Activated CD8-positive, alpha-beta memory T cell treated with anti-CD3 and anti-CD28 coated beads, Interleukin-2, amount 50 U/mL, for 24 hours (primary cell): ENCODE results near the gene FRMD3.

Experiments
- DNase-seq: peaks from one replicate; pipeline ENCODE4 v3.0.0-alpha.2; 2020; ENCODE audit errors: extremely low read depth

FRMD3 gene

DNA sequence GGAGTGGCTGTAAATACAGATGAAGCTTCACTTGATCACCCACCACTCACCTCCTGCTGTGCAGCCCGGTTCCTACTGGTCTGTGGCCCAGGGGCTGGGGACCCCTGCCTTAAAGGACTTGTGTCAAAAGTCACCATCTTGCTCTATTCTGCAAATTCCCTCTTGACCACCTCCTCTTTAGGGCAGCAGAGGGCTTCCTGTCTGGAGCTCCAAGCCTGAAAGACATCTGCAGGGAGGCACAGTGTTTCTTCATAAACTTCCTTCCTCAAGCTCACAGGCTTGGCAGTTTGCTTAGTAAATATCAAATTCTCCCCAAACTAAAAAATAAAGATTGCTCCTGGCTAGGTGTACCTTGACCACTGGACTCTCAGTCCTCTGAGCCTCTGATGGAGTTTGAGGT, 104.4 kb downstream of the FRMD3 start:
- DNase-seq = no peak

DNA sequence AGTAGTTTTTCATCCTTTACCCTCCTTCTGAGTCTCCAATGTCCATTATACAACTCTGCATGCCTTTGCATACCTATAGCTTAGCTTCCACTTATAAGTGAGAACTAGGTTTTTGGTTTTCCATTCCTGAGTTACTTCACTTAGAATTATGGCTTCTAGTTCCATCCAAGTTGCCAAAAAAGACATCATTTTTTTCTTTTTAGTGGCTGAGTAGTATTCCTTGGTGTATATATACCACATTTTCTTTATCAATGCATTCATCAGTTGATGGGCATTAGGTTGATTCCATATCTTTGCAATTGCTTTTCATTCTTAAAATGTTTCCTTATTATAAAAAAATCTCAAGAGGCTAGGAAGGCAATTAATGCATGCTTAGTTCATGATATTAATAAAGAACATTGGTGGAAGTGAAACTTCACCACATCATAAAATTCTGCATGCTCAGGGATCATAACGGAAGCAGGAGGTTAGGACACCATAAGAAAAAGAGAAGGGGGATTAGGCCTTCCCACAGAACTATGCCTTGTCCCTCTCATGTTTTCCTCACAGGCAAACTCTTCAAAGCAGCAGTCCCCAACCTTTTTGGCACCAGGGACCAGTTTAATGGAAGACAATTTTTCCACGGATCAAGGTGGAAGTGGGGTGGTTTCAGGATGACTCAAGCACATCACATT, 105.2 kb downstream of the FRMD3 start:
- no peak for DNase-seq

DNA sequence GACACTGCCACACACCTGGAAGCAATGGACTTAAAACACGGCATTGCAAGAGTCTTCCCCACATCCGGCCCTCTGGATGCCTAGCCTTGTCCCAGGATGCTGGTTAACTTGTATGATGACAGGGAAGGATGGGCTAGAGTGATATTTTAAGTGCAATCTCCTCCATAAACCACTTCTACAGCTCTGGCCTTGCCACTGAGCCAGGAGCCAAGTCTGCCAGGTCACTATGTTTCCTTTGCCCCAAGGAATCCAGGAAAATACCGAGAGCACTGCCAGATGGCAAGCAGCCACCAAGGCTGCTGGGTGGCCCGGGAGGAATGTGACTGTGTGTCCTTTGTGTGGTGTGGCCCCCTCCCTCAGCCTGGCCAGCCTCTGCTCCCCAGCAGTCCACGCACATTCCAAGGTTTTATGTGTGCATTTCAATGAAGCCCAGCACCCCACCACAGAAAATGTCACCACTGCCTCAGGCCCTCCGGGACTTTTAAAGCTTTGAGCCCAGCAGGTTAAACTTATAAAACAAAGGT, 106.0 kb downstream of the FRMD3 start:
- no peak for DNase-seq

DNA sequence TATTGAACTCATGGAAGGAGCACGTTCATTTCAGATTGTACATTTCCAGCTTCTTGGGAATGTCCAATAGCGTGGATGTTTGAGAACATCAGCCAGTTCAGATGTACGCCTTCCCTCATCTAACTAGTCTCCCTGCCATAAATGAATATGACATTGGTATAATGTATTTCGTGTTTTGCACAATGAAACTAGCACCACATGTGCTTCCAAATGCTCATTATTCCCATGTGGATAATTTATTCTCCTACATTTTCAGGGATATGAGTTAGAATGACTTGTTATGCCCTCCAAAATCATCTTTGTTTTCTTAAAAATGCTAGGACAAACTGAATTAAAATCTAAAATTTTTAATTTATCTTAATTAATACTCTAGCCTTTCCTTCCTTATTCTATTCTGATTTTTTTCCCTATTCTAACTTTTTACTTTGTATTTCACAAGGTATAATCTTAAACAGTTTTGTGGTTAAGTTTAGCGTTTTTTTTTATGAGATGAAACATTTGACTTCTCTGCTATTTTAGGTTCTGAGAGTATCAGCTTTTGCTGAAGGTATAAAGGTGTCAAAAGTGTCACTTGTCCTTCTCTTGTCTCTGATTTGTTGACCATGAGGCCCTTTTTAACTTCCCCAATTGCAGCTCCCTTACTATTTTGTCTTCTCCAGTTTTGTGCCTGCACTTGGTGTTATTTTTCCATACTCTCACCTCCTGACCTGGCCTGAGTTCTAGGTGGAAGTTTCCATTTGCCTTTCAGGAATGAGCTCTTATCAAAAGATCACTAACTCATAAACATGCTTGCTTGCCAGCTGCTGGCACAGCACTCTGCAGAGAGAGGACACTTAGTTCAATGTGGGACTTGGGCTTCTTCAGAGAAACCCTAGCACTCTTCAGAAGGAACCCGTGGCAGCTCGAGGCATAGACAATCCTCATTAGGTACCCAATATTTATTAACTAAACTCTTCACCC, 106.8 kb downstream of the FRMD3 start:
- no peak for DNase-seq

DNA sequence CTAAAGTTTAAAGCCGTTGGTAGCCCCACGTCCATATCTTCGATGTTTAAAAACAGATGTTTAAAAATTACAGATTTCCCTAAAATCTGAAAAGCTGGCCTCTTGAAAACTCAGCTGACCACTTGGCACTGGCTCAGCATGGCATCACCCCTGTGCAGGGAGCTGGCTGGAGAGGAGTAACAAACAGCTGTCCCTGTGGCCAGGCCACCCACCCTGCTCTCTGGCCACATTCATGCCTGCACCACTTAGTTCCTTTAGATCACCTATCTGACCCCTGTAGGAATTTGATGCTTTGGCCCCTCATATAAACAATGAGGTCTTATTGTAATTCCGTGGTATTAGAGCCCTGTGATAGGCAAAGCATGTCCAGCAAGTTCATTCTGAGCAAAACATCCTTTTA, 107.5 kb downstream of the FRMD3 start:
- no peak for DNase-seq

DNA sequence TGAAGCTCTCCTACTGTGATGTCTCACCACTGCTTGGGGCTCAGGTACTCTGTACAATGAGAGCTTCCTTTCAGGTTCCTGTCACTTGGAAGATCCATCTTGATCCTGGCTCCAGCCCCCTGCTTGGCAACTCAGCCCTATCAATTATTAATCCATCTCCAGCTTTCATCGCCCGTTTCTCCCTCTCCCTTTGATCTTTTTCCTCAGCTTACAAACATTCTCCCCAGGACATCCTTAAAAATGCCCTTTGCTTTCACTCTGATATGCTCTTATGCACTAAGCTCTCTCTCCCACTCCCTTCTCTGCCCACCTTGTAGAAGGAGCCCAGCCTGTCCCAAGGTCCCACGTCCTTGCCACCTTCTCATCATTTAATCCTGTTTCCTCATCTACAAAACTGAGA, 109.0 kb downstream of the FRMD3 start:
- DNase-seq = no peak

DNA sequence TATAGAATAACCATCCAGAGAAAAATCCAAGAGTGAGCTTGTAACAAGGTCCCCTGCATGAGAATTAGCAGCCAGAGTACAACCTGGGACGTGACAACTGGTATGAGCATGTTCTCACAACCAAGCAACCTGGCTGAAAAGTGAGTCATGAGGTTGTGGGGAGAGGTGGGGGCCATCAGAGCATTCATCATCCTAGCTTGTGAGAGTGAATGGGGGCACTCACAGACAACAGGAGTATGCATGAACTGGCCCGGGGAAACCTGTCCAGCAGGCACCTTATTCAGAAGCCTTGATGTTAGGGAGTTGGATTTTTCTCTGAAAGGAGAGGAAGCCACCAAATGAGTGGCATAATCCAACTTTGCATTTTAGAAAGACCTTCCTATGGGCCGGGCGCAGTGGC, 113.0 kb downstream of the FRMD3 start:
- DNase-seq = no peak

DNA sequence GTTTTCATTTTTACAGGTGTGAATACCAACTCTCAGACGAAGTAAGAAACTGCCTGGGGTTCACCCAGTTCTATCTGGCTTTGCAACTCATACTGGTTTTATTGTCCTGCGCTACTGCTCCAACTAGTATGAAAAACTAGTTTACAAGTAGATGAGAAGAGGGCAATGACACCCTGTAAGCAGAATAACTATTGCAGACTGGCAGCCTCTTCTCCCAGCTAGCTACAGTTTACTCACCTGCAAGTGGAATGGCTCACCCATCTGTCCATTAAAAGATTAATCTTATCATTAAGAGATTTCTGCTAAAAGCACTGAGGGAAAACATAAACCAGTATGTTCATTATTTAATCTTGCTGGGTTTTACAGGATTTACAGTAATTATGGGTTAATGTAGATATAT, 113.4 kb downstream of the FRMD3 start:
- no peak for DNase-seq

DNA sequence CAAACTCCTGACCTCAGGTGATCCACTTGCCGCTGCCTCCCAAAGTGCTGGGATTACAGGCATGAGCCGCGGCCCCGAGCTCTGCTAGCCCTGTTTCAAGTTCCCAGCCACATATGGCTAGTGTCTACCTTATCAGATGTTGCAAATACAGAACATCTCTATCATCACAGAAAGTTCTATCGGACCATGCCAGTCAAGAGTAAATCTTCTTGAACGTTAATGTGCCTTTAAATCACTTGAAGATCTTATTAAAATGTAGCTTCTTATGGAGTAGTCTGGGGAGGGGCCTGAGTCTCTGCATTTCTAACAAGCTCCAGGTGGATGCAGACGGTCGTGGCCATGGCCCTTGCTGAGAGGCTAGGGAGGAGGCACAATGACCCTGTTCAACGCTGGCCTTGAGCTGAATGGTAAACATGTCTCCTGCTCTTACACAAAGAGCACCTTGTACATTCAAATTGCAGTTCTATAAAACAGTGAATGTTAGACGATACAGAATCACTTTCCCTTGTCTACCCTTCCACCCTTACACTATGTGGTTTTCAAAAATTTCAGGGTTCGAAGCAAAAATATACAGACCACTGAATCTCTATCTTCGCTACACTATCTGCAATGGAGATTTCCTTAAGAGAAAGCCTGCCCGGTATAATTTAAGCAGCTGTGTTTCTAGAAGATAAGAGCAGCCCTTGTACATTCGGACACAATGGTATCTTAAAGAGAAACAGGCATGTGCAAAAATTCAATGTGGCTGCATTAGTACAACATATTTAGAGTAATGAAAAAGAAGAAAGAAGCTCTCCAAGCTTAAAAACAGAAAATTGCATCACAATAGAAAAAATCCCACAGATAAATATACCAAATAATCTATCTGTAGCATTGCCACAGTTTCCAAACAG, 114.1 kb downstream of the FRMD3 start:
- DNase-seq = no peak

DNA sequence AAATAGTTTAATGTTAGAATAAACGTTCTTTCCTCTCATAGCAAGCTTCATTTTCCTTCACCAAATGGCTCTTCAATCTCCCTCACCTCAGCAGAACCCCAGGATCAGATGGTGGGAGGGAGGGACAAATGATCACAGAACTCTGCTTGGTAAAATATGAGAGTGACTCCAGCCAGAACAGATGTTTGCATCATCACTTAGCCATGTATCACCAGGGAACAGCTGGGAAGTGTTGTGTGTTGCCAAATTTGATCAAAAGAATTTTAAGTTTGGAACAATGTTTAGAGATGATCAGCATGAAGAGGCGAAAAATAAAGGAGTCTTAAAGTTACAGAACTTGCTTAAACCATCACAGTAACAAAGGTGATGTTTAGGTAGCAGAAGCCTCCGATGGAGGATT, 115.7 kb downstream of the FRMD3 start:
- DNase-seq = no peak

DNA sequence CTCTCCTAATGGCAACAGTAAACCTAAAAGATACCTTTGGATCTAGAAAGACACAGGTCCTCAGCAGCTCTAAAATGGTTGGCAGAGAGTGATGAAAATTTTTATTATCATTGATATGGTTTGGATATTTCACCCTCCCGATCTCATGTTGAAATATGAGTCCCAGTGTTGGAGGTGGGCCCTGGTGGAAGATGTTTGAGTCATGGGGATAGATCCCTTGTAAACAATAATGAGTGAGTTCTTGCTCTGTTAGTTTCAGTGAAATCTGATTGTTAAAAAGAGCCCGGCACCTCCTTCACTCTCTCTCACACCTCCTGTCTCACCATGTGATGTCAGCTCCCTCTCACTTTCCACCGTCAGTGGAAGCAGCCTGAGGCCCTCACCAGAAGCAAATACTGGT, 117.7 kb downstream of the FRMD3 start:
- no peak for DNase-seq

DNA sequence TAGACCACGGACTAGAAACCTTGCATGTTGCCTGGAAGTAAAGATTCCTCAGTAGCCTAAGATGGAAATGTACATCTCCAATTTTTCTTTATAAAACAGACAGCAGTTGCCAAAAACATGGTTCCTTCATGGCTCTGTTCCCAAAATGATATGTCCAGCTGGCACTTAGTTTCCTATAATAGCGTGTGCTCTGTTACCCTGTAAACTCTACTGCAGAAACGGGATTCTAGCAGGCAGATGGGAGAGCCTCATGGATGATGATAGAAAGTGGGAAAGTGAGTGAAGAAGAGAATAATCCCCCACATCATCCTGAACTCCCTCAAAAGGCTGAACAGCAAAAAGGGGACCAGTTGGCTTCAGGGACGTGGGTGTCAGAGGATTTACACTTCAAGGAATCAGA, 118.2 kb downstream of the FRMD3 start:
- DNase-seq = no peak

DNA sequence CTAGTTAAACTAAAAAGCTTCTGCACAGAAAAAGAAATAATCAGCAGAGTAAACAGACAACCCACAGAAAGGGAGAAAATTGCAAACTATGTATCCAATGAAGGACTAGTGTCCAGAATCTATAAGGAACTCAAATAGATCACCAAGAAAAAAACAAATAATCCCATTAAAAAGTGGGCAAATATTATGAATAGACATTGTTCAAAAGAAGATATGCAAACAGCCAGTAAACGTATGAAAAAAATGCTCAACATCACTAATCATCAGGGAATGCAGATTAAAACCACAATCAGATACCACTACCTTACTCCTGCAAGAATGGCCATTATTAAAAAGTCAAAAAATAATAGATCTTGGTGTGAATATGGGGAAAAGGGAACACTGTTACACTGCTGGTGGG, 119.9 kb downstream of the FRMD3 start:
- no peak for DNase-seq

DNA sequence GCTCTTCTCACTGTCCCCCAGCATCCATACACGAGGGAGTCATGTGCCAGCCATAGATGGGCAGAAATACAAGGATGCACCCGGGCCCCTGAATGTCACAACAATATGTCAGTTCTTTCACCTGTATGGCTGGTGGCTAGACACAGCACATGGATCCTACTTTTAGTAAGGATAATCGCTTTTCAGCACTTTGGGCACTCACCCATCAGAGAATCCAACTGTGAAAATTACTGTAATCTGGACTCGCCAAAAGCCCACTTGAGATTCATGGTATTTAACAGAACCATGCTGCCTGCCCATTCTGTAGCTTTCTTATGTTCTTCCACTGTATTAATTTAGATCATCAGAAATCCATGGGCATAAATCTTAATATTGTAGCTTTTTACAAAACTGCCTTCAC, 124.8 kb downstream of the FRMD3 start:
- no peak for DNase-seq

DNA sequence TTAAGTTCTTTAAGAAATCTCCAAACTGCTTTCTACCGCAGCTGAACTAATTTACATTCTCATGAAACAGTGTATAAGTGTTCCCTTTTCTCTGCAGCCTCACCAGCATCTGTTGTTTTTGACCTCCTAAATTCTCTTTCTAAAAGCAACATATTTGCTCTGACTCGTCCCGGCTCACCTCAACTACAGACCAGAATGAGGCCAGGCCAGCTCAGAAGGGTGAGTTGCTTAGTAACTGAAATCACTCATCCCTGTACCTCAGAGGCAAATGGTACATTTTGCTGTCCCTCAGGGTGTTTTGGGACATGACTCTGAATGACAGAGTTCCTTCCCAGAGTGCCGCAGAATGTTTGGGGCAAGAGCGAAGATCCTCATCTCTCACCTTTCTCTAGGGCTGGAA, 127.5 kb downstream of the FRMD3 start:
- no peak for DNase-seq

DNA sequence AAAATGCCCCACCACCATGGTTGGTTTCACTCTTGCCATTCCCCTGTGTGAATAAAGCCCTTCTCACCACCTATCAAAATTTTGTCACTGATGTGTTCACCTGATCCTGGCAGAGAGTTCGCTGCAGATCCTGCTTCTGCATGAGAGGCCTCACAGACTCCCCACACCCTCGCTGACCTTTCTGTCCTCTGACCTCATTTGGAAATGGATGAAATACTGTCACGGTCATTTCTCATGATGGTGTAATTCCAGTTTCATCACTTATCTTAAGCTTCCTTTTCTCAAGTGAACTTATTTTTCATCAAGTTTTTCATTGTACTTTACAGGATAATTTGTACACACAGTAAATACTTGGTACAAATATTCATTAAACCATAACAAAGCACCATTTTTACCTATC, 131.3 kb downstream of the FRMD3 start:
- no peak for DNase-seq

DNA sequence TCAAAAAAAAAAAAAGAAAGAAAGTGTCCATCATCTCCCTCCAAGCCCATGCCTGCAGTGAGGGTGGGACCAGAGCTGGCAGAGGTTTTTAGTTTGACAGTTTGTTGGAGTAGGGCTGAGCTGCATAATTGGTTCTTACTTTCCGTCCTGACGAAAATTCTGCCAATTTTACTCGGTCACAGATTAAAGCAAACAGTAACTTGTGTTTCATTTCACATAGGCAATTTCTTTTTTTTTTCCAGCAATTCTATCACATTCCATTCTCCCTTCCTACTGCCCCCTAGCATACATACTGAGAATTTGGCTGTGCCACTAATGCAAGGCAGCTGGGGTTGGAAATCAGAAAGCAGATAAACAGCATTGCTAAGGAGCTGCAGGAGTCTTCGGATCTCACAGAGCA, 132.4 kb downstream of the FRMD3 start:
- no peak for DNase-seq

DNA sequence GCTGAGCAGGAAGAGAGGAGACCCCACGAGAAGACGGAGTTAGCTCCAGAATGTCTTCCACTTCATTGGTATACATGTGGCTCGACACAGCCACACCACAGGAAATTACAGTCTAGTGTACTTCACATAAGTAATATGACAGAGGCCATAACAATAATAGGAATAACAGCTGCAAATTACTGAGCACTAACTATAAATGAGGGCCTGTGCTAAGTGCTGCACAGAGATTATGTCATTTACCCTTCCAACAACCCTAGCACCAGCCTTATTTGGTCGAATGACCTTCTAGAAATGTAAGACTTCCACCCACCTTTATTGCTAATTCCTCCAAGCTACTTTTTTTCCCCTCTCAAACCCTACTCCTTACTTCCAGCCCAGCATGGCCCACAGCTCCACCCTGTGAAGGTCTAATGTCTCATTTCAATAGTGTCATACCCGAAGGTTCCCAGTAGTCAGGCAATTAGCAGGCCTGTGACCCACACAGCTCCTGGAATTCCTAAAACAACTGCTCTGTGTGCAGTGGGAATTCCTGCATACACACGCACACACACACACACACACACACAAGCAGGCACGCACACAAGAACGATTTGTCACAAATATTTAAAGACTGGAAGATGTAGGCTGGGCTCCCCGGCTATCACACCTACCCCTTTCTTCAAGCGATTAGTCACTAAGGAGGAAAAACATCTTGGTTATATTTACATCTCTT, 134.5 kb downstream of the FRMD3 start:
- DNase-seq = no peak

DNA sequence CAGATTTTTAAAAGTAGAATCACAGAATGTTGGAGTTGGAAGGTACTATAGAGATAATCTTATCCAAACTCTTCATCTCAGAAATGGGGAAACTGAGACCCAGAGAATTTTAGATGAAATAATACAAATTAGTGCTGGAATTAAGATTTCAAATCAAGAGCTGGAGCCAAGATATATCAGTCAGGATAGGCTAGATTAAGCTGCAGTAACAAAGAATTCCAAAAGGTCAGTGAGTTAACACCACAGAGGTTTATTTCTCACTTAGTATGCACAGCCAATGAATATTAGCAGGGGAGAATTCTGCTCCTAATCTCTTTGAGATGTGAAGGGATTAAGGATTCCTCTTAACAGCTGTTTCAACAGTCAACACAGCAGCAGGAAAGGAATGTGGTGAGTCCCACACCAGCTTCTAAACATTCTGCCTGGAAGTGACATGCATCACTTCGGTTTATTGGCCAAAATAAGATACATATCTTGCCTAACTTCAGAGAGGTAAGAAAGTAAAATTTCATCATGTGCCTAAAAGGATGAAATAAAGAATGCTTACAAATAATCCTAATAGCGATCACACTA, 136.8 kb downstream of the FRMD3 start:
- DNase-seq = no peak

DNA sequence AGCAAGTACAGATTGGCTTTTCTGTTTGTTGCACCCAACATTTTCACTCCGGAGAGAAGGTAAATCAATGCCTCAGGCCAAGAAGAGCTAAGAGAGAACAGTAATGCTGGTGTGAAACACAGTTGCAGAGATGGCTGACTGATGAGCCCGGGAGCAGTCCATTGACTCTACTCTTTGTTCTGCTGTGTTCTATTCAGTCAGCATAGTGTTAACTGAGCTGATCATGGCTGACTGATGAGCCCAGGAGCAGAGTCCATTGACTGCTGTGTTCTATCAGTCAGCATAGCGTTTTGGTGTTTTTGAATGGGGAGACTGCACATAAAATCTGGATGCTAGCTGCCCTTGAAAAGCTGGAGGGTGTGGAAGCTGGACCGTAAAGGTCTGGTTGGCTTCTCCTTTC, 141.4 kb downstream of the FRMD3 start:
- no peak for DNase-seq

DNA sequence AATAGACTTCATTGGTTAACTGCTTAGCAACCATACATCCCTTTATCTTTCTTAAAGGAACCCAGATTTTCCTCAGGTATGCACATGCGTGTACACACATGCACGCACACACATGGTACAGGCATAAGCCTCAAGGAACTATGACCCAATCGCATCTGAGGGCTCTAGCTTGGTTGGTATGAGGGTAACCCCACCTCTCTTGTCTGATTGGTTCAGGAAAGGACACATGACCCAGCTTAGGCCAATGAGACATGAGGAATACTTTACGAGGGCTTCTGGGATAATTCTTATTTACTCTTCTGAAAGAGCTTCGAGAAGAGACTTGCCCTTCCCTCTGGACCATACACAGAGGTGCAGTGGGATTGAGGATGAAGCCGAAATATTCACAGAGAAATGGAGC, 141.9 kb downstream of the FRMD3 start:
- no peak for DNase-seq
